GM12865 (cell line): ENCODE results near the gene ZNF609.

Experiments
- DNase-seq: peaks from one replicate; pipeline ENCODE4 v3.0.0; 2010; ENCODE audit warnings: low read depth
- H3K4me3 ChIP-seq: 2 replicates; pipeline ENCODE4 v1.5.1; 2011; ENCODE audit warnings: mild to moderate bottlenecking, low read depth, low read length, control low read depth
- CTCF ChIP-seq: IDR thresholded peaks from 2 replicates; pipeline ENCODE4 v1.5.1; 2011; ENCODE audit warnings: low read length, control low read depth, low read depth, inconsistent platforms; ENCODE audit not compliant: insufficient read depth; ENCODE audit errors: missing control alignments

The ZNF609 gene

GRCh38 chr15:64566102-64566501 is 105.7 kb downstream of the ZNF609 start:
- H3K4me3 ChIP-seq = no peak overlapping the region
- no peak for TF ChIP-seq CTCF
- DNase-seq = no peak

- no peak overlapping the region for H3K4me3 ChIP-seq
- TF ChIP-seq CTCF = no peak
- no peak for DNase-seq
Observed at GRCh38 chr15:64566629-64567427, 106.5 kb downstream of the ZNF609 start.

- H3K4me3 ChIP-seq = no peak overlapping the region
- TF ChIP-seq CTCF = no peak
- DNase-seq = no peak
Observed at GRCh38 chr15:64568765-64569164, 108.4 kb downstream of the ZNF609 start.

- peak; percentile 85 for DNase-seq
- H3K4me3 ChIP-seq = no peak overlapping the region
- no peak for TF ChIP-seq CTCF
Observed at GRCh38 chr15:64571857-64572291, 111.5 kb downstream of the ZNF609 start.

DNA sequence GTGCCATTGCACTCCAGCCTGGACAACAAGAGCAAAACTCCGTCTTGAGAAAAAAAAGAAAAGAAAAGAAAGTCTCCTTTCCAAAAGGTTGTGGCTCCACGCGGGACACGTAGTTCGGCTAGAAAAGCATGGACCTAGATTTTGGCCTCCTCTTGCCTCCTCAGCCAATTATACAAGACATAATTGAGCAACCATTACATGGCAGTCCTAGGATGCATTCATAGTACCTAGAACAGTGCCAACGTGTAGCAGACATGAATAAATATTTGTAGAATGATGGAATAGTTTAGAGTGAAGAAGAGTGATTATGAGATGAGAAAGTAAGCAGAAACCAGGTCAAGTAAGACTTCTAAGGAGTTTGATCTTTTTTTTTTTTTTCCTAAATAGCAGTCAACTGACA is 112.5 kb downstream of the ZNF609 start:
- no peak overlapping the region for H3K4me3 ChIP-seq
- TF ChIP-seq CTCF = no peak
- no peak for DNase-seq

DNA sequence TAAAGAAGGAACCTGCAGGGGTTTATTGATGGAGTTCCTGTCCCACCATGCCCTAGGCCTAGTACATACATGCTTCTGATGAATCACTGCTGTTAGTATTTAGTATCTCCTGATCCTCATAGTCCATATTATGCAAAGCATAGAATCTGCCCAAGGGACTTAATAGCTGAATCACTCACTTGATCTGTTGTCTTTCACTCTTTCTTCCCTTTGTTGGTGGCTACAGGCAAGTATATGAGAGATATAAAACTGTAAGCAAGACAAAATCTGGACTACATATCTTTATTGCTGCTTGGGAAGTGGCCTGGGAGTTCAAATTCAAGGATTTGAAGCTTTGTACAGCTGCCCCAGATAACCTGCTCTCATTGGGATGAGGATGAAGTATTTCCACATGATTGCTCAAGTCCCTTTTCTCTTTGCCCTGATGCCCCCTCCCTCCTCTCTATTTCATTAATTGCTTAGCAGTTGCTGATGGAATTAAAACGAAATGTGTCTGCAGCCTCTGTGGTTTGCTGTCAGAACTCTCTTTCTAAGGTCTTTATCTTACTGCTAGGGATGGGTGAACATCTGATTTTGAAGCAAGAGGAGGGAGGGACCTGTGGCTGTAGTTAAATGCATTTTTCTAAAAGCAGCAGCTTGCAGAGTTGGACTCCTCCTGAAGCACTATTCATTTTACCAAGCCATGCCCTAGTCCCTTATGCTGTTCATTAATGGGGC is 114.1 kb downstream of the ZNF609 start:
- TF ChIP-seq CTCF = no peak
- DNase-seq = no peak

More for the DNA sequence above, 114.1 kb downstream of the ZNF609 start:
- H3K4me3 ChIP-seq = no peak overlapping the region
